Caco-2 (cell line): ENCODE results near the gene PKM. TPM values are rescaled to one million over a fixed set of nuclear protein-coding genes. Genes with fewer than 3 reads are reported as not detected.
A peak's percentile ranks its signal among the peaks of the same experiment; 100 is the strongest.

ENCODE experiments used
- BruUV-seq: library from RNA; stranded (reverse); fragments of 400-500 nt; replicated peaks from 2 replicates; lab custom pipeline; 2021; lab: Mats Ljungman, UMichigan
- CTCF ChIA-PET: fragments of 300-600 bp; sonication (Branson Sonifier 250); formaldehyde crosslinking; loops from one replicate; lab custom pipeline; 2022; ENCODE audit warnings: antibody characterized with exemption; lab: Charles Lee
- POLR2A ChIA-PET: fragments of 300-600 bp; sonication (Branson Sonifier 250); formaldehyde crosslinking; loops from one replicate; lab custom pipeline; 2022; ENCODE audit warnings: antibody characterized with exemption; lab: Charles Lee
- DNase-seq, 2 experiments: peaks; one replicate each; pipeline versions ENCODE4 v3.0.0 to v3.0.0-alpha.2; 2020 to 2022
- H3K27me3 ChIP-seq: replicated peaks from 2 replicates; pipeline ENCODE4 v1.6.0; 2011; ENCODE audit warnings: low read length; ENCODE audit not compliant: control insufficient read depth, insufficient read depth
- H3K36me3 ChIP-seq: 2 replicates; pipeline ENCODE4 v1.5.1; 2011; ENCODE audit warnings: low read length; ENCODE audit not compliant: control insufficient read depth, insufficient read depth
- H3K4me1 ChIP-seq: fragments of 250-450 bp; sonication (Bioruptor Pico); 2 replicates; pipeline ENCODE4 v1.5.1; 2020; ENCODE audit warnings: mild to moderate bottlenecking
- H3K4me3 ChIP-seq: 2 replicates; pipeline ENCODE4 v1.5.1; 2011; ENCODE audit warnings: low read depth, mild to moderate bottlenecking, control low read depth, low read length
- H3K9me3 ChIP-seq: fragments of 250-450 bp; sonication (Bioruptor Pico); 2 replicates; pipeline ENCODE4 v1.5.1; 2020; ENCODE audit warnings: mild to moderate bottlenecking, moderate library complexity
- H3K27ac Mint-ChIP-seq: one replicate; pipeline ENCODE4 v1.8.0; 2022; ENCODE audit warnings: mixed read lengths; ENCODE audit not compliant: unreplicated experiment
- H3K27me3 Mint-ChIP-seq: one replicate; pipeline ENCODE4 v1.8.0; 2022; ENCODE audit warnings: mixed read lengths; ENCODE audit not compliant: insufficient read depth, unreplicated experiment
- H3K36me3 Mint-ChIP-seq: one replicate; pipeline ENCODE4 v1.8.0; 2022; ENCODE audit warnings: mild to moderate bottlenecking, mixed read lengths; ENCODE audit not compliant: insufficient read depth, unreplicated experiment
- H3K4me1 Mint-ChIP-seq: one replicate; pipeline ENCODE4 v1.8.0; 2022; ENCODE audit warnings: low read depth, mixed read lengths; ENCODE audit not compliant: unreplicated experiment
- H3K4me3 Mint-ChIP-seq: one replicate; pipeline ENCODE4 v1.8.0; 2022; ENCODE audit warnings: mild to moderate bottlenecking, moderate library complexity, mixed read lengths; ENCODE audit not compliant: unreplicated experiment
- H3K9me3 Mint-ChIP-seq: one replicate; pipeline ENCODE4 v1.8.0; 2022; ENCODE audit warnings: mixed read lengths; ENCODE audit not compliant: unreplicated experiment
- intact Hi-C: fragments of 100-400 bp; cut with micrococcal nuclease; formaldehyde crosslinking; loops from one replicate; pipeline ENCODE4 v1.10.0; 2022; ENCODE audit not compliant: unreplicated experiment
- total RNA-seq: library from RNA; stranded (reverse); gene quantifications from 2 replicates; pipeline ENCODE4 v1.2.3, GENCODE V29; 2022
- TF ChIP-seq, protein P1 (sequence below), 2 experiments: fragments of 200-600 bp in 1 of 2; IDR thresholded peaks; 1 replicate in 1 of 2; 2 replicates in 1 of 2; pipeline versions ENCODE4 v1.5.1 to v1.8.0; 2011 to 2022; ENCODE audit warnings: antibody characterized with exemption in 1 of 2, control low read depth in 1 of 2, inconsistent platforms in 1 of 2, low read depth in 1 of 2, low read length in 1 of 2, mild to moderate bottlenecking in 1 of 2, moderate library complexity in 1 of 2; ENCODE audit not compliant: insufficient read depth in 1 of 2, severe bottlenecking in 1 of 2, unreplicated experiment in 1 of 2

Gene PKM
- total RNA-seq, 1 experiment from 2014 or later = 733 TPM

DNA sequence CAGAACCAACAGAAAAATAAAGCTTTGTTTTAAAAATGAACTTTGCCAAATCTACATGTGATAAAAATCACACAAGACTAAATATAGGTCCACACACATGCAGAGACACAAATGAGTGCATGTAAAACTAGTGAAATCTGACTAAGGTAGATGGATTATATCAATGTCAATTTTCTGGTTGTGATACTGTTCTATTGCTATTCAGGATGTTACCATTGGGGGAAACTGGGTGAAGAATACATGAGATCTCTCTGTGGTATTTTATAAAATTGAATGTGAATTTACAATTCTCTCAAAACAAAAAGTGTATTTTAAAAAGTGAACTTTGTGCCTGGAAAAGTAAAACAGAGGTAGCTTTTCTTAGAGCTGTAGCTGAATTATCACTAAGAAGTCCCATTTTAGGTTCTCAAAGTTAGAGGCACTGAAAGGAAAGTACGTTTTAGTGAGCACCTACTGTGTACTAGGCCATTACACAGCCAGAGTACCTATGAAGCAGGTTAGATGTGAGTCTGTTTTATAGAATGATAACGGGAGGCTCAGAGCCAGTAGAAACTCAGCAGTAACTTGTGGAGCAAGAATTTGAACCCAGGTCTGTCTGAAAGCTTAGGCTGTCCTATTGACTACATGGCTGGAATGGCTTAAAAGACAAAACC, 41.6 kb downstream of the PKM start:
- H3K4me1 ChIP-seq = peaks cover 3% of the 10 kb centered on the region; the same call in 1 of the 2 replicates
- no peak for DNase-seq
- no peaks in the 10 kb centered on the region for H3K36me3 ChIP-seq
- H3K36me3 Mint-ChIP-seq = no peaks in the 10 kb centered on the region
- no peak overlapping the region for H3K4me3 ChIP-seq
- CTCF ChIA-PET = no interaction called here
- intact Hi-C loops = no loop called here
- H3K27me3 ChIP-seq = no peaks in the 10 kb centered on the region
- POLR2A ChIA-PET = no interaction called here
- H3K4me1 Mint-ChIP-seq = no peaks in the 10 kb centered on the region
- TF ChIP-seq, protein P1, sequence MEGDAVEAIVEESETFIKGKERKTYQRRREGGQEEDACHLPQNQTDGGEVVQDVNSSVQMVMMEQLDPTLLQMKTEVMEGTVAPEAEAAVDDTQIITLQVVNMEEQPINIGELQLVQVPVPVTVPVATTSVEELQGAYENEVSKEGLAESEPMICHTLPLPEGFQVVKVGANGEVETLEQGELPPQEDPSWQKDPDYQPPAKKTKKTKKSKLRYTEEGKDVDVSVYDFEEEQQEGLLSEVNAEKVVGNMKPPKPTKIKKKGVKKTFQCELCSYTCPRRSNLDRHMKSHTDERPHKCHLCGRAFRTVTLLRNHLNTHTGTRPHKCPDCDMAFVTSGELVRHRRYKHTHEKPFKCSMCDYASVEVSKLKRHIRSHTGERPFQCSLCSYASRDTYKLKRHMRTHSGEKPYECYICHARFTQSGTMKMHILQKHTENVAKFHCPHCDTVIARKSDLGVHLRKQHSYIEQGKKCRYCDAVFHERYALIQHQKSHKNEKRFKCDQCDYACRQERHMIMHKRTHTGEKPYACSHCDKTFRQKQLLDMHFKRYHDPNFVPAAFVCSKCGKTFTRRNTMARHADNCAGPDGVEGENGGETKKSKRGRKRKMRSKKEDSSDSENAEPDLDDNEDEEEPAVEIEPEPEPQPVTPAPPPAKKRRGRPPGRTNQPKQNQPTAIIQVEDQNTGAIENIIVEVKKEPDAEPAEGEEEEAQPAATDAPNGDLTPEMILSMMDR (IDR thresholded peaks at IDR 0.05; ENCODE audit: insufficient read depth in 1 of 2, low read depth in 1 of 2, low read length in 1 of 2, severe bottlenecking in 1 of 2, unreplicated experiment in 1 of 2) = no peak
- no peak overlapping the region for H3K4me3 Mint-ChIP-seq
- no peaks in the 10 kb centered on the region for H3K27me3 Mint-ChIP-seq
- no TSS peak for BruUV-seq
- H3K9me3 ChIP-seq = no peaks in the 10 kb centered on the region
- no peak overlapping the region for H3K27ac Mint-ChIP-seq
- no peaks in the 10 kb centered on the region for H3K9me3 Mint-ChIP-seq

DNA sequence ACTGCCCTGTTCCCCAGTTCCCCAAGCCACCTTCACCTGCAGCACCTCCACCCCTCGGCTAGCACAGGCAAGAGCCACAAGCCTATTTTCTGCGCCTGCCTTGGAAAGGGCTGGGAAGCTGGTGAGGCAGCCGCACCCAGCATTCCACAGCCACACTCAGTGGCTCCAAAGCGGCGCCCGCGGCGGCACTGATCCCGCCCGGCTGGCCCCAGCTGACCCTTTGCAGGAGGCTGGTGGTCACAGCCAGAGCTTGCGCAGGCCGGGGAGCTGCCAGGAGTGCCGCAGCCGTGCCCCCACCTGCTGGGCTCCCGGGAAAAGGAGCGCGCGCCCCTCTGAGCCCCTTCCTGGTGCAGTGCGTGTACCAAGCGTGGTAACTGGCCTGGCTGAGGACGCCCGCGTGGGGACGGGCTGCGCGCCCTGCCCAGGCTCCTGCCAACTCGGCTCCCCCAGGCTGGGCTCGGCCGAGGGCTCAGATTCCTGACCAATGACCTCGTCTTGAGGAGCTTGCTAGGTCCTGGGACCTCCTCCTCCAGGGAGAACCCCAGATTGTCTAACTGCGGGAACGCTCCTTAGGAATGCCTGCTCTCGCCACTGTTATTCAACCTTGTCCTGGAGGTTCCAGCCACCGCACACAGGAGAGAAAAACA, 46.7 kb downstream of the PKM start:
- H3K27me3 ChIP-seq = no peaks in the 10 kb centered on the region
- no peaks in the 10 kb centered on the region for H3K9me3 ChIP-seq
- peak in 1 of 2 experiments; percentile 47 for DNase-seq
- no peaks in the 10 kb centered on the region for H3K27me3 Mint-ChIP-seq
- no peak overlapping the region for H3K27ac Mint-ChIP-seq
- H3K4me1 ChIP-seq = no peaks in the 10 kb centered on the region
- TF ChIP-seq, protein P1 (IDR thresholded peaks at IDR 0.05; ENCODE audit: insufficient read depth in 1 of 2, low read depth in 1 of 2, low read length in 1 of 2, severe bottlenecking in 1 of 2, unreplicated experiment in 1 of 2) = no peak
- no peak overlapping the region for H3K4me3 Mint-ChIP-seq
- H3K36me3 Mint-ChIP-seq = no peaks in the 10 kb centered on the region
- no peaks in the 10 kb centered on the region for H3K36me3 ChIP-seq
- H3K4me3 ChIP-seq = no peak overlapping the region
- no TSS peak for BruUV-seq
- H3K4me1 Mint-ChIP-seq = no peaks in the 10 kb centered on the region
- no peaks in the 10 kb centered on the region for H3K9me3 Mint-ChIP-seq
- ChIA-PET CTCF (interaction anchor here (0.6 kb wide), 1 partner anchor 55 kb away, joined by 5 read pairs; no protein-coding TSS in a partner anchor), POLR2A (no interaction called here)
- intact Hi-C loops = no loop called here

DNA sequence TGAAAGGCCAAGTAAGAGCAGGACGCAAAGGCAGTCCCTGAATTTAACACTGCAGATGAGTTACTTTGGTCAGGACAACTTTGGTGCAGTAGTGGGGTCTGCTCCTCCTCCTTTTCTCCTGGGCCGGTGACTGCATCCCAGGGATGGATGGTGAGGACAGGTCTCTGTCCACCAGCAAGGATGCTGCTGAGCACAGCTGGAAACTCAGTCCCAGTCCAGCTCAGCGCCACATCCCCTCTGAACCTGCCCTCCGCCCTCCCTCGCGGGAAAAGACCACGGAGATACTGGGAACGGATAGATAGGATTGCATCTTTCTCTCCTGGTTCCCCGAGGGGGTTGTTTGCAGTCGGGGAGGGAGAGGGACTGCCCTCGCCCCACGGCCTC, 47.2 kb downstream of the PKM start:
- Mint-ChIP-seq H3K4me3 (no peak overlapping the region), H3K27me3 (no peaks in the 10 kb centered on the region), H3K4me1 (no peaks in the 10 kb centered on the region), H3K9me3 (no peaks in the 10 kb centered on the region), H3K36me3 (no peaks in the 10 kb centered on the region), H3K27ac (no peak overlapping the region)
- DNase-seq = peak in 1 of 2 experiments; percentile 21
- no TSS peak for BruUV-seq
- Histone ChIP-seq H3K9me3 (no peaks in the 10 kb centered on the region), H3K27me3 (no peaks in the 10 kb centered on the region), H3K36me3 (no peaks in the 10 kb centered on the region), H3K4me3 (no peak overlapping the region), H3K4me1 (no peaks in the 10 kb centered on the region)
- TF ChIP-seq, protein P1 (IDR thresholded peaks at IDR 0.05; ENCODE audit: insufficient read depth in 1 of 2, low read depth in 1 of 2, low read length in 1 of 2, severe bottlenecking in 1 of 2, unreplicated experiment in 1 of 2) = no peak
- CTCF ChIA-PET = no interaction called here
- POLR2A ChIA-PET = no interaction called here
- intact Hi-C loops = no loop called here
